HG02840 (cell line): ENCODE results near the gene ATL2.
"Not testable (repeated sequence)": the region's sequence is repeated elsewhere in the genome, so short reads cannot be mapped to it uniquely, and the experiment has no call there.

Experiments used
- ATAC-seq: cut with Tn5 transposase; IDR thresholded peaks from one replicate; pipeline ENCODE4 v1.9.1; 2021; ENCODE audit warnings: mild to moderate bottlenecking, moderate library complexity, moderate number of reproducible peaks; ENCODE audit not compliant: unreplicated experiment, low FRiP score

Gene ATL2

DNA sequence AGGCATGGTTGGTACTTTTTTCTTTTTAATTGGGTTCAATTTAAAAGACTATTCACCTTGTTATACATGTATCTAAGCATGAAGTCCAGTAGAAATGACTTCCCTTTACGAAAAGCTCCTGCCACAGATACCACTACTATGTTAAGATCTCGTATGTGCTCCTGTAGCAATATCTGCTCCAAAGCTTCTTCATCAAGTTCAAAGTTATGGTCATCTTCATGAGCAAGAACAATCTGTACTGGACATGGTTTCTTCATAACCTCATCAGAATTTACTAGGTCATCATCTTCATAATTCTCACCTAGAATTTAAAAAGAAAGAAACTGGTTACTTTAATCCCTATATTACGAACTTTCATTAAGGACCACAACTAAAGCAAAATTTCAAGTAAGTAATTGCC lies 33.9 kb downstream of the ATL2 start:
- no peak for ATAC-seq

DNA sequence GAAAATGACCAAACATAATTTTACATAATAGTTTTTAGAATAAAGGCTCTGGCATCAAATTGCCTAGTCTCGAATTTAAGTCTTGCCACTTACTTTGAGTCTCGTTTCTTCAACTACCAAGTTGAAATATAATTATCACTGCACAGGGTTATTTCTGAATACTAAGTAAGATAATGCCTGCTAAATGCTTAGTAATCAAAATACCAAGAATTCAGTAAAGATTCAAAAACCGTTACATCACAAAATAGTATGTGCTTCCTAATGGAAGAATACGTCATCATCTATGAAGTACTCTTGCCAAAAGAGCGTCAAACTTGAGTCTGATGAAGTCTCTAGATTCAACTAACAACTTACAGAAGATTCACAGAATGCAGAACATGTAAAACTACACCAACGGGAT lies 40.5 kb downstream of the ATL2 start:
- no peak for ATAC-seq

DNA sequence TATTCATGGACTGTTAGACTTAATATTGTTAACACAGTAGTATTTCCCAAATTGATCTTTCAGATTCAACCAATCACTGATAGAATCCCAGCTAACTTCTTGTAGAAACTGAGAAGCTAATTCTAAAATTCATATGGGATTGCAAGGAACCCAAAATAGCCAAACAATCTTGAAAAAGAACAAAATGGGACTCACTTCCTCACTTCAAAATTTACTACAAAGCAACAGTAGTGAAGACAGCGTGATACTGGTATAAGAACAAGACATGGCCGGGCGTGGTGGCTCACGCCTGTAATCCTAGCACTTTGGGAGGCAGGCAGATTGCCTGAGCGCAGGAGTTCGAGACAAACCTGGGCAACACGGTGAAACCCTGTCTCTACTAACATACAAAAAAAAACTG lies 46.3 kb downstream of the ATL2 start:
- ATAC-seq: no peak

DNA sequence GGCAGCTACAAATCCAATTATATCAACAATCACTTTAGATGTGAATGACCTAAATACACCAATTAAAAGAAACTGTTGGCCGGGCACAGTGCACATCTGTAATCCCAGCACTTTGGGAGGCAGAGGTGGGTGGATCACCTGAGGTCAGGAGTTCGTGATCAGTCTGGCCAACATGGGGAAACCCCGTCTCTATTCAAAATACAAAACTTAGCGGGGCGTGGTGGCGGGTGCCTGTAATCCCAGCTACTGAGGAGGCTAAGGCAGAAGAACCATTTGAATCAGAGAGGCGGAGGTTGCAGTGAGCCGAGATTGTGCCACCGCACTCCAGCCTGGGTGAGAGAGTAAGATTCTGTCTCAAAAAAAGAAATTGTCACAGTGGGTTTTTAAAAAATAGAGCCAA lies 49.5 kb downstream of the ATL2 start:
- no peak for ATAC-seq

DNA sequence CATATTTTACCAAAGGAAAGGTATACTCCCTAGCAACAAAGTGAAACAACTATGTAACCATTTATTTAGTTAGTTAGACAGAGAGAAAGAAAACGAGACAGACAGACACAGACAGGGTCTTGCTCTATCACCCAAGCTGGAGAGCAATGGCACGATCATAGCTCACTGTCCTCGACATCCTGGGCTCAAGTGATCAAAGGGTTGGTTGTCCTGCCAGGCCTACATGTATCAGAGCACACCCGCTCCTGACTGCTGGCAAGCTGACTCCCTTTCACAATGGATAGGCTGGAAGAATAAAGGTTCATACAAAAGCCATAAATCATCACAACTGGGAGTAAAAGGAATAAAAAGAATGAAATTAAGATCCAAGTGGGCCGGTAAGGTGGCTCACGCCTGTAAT lies 53.5 kb downstream of the ATL2 start:
- no peak for ATAC-seq

DNA sequence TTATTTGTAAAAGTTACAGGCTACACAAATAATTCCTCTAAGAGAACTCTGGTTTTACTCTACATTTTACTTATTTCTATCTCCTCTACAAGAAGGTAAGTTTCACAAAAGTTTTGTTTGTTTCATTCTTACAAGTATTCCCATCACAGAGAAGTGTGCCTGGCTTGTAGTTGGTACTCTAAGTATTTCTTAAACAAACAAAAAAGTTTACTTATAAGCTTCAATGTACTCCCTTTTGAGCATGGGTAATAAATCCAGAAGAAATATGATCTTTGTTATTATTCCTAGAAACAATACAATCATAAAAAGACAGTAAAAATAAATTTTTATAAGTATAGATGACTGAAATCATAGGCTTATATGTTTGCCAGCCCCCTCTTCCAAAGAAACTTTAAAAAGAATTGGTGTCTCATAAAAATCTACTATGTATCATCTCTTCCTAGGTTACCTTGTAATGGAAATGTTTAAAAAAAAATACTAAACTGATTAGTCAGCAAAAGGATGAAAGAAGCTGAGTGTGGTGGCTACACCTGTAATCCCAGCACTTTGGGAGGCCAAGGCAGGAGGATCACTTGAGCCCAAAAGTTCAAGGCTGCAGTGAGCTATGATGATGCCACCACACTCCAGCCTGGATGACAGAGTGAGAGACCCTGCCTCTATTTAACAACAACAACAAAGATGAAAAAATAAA lies 54.7 kb downstream of the ATL2 start:
- no peak for ATAC-seq

DNA sequence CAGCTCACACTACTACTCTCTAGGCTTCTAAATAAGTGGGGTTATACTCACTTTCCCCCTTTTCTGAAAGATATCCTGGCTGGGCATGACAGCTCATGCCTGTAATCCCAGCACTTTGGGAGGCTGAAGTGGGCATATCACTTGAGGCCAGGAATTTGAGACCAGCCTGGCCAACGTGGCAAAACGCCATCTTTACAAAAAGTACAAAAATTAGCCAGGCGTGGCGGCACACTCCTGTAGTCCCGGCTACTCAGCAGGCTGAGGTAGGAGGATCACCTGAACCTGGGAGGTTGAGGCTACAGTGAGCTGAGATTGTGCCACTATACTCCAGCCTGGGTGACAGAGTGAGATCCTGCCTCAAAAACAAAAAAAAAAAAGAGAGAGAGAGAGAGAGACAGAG lies 57.8 kb downstream of the ATL2 start:
- not testable (repeated sequence) for ATAC-seq

DNA sequence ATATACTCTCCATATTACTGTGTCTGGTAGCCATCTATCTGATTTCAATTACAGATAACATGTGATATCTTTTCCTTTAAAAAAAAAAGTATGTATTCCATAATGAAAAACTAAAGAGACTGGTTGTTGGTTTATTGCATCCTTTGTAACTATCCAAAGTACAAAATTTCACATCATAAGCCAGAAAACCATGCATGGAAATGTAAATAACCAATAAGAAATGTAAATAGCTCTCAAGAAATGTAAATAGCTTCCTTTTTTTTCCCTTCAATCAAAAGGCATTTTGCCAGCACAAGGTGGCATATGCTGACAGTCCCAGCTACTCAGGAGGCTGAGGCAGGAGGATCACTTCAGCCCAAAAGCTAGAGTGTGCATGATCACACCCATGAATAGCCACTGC lies 59.3 kb downstream of the ATL2 start:
- no peak for ATAC-seq

DNA sequence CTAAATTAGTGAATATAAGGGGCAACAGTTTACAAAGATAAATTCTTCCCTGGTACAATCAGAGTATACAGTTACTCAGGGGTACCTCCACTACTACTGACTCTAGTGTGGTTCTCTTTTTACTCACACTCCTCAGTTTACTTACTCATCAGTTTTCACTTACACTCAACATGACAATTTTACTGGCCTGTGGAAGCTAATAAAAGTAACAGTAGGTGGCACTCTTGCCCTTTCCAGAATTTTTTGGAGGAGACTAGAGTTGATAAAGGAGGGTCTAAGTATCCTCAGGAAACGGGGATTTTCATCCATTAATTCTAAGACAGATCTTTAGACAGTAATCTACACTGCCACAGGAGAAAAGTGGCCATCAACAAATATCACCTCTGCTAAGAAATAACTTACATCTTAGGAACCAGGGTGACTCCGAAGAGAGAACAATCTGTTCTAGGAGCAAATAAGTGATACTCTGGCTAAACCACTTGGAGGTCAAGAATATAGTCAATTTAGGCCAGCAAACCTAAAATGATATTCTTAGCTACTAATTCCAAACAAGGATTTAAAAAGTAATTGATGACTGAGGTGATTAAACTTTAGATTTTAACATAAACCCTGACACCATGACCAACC lies 61.3 kb downstream of the ATL2 start:
- ATAC-seq: no peak

DNA sequence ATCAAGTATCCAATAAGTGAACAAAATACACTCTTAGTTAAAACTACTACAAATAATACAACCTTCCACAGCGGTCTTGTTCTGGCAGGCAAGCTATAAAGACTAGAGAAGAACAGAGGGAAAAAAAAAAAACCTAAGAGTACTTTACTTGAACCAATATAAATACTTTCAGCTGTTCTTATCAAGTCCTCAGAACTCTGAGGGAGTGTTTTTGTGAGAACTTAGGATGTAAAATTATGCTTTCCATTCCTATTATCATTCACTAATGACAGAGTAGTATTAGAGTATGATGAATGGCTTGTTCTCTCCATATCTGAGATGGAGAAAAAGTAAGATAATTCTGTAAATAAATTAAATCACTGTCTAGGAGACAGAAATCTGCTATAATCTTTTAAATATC lies 68.3 kb downstream of the ATL2 start:
- ATAC-seq: no peak

DNA sequence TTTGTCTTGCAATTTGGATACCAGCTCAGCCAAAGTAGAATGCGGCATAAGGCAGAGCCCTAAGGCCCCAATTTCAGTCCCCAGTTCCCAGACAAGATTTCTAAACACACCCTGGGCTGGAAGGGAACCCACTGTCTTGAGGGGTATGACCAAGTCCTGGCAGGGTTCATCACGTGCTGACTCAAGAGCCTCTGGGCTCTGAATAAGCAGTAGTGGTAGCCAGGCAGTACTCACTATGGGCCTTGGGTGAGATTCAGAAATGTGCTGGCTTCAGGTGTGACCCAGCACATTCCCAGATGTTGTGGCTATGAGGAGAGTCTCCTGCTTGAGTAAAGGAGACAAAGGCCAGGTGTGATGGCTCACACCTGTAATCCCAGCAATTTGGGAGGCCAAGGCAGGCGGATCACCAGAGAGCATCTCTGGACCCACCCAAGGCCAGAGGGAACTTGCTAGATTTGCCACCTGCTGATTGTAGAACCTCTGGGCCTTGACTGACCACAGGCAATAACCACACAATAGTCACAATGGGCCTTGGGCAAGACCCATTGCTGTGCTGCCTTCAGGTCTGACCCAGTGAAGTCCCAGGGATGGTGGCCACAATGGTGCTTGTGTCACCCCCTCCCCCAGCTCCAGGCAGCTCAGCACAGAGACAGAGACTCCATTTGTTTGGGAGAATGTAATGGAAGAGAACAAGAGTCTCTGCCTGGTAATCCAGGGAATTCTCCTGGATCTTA lies 74.9 kb downstream of the ATL2 start:
- no peak for ATAC-seq

DNA sequence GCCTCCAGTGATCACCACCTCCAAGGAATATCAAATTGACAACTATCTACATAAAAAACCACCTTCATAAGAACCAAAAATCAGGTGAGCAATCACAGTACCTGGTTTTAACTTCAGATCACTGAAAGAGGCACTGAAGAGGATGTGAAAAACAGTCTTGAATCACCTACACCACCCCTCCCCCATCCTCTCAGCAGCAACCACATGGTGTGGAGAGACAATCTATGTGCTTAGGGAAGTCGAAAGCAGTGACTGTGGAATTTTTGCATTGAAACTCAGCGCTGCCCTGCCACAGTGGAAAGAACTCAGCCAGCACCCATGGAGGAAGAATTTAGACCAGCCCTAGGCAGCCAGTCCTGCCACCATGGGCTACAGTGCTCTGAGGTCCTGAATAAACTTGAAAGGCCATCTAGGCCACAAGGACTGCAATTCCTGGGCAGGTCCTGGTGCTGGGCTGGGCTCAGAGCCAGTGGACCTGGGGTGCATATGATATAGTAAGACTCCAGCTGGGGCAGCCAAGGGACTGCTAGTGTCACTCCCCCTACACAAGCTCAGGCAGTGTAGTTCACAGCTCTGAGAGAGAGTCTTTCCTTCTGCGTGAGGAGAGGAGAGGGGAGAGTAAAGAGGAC lies 75.6 kb downstream of the ATL2 start:
- no peak for ATAC-seq

DNA sequence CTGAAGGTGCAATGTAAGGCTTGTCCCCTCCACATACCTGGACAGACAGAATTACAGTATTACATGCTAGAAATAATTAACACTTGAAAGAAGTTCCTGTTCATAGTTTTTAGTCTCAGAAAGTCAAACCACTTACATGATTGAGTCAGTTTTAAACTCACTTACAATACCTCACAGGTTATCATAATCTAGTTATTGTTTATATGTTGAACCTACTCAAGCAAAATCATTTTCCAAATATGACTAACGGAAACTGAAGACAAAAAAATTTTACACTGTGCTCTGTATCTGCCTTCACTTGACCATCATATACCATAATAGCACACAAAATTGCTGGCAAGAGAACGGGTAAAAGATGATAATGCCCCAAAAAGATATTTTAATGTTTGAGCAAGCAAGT lies 78.5 kb downstream of the ATL2 start:
- ATAC-seq: no peak

DNA sequence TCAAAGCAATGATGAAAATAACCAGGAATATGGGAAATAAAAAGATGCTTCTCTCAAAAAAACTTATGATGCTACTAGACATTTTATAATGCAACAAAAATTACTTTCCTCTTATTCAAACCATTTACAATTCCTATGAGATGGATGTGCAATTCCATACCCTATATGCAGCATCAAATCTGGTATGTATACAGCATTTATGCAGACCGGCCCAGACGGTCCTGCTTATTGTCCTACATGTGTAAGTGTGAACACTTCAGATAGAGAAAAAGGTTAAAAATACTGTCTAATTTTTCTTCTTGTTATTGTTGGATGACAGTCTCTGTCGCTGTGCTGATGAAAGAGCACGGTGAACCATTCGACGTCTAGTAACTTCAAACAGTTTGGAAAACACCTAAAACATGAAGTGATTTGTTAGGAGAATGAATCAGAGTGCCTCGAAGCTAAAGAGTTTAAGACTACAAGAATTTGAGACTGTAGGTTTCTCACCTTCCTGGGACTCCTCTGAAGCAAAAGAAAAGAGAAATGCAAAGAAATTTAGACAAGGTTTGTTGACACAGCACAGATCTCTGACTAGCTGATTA lies 80.8 kb downstream of the ATL2 start:
- no peak for ATAC-seq

DNA sequence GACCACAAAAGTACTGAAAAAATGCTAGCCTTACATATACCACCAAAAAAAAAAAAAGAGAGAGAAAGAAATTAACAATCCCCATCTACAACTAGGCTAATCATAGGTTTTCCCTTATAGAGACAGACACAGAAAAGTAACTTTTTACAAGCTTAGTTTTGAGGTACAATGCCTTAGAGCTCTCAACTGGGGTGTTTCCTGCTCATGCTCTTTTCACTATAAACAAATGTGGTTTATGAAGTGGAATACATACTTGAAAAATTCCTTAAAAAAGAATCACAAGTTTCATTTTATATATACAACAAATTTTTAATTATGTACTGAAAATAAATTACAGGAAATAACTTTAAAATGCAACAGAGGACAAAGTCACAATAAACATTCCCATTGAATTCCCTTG lies 82.5 kb downstream of the ATL2 start:
- ATAC-seq: no peak

DNA sequence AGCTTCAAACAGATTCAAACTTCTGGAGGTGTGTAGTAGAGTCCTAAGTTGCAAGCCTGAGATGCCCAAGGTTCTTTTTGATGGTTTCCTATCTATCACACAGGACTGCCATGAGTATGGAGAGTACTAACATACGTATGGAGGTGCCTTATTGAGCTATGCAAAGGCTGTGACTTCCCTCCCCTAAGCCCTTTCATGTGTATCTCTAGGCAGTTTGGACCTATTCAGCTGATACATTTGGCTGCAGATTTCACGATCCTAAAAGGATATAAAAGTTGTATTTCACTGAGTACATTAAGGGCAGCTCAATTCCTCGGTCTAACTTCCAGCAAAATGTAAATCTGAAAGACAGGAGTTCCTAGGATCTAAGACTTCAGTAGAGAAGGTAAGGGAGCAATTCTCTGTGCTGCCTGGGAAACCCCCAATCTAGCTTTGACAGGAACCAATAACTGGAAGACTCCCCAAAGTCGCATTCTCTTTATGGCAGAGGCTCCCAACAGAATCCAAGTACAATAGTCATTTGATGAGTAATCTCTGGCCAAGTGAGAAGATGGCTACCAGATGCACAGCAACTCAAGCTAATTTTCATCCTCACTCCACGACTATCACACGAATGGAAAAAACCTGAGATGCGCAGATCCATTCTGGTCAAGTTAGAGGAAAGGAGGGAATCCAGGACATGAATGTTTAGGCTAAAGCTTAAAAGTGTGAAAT lies 83.8 kb downstream of the ATL2 start:
- no peak for ATAC-seq

DNA sequence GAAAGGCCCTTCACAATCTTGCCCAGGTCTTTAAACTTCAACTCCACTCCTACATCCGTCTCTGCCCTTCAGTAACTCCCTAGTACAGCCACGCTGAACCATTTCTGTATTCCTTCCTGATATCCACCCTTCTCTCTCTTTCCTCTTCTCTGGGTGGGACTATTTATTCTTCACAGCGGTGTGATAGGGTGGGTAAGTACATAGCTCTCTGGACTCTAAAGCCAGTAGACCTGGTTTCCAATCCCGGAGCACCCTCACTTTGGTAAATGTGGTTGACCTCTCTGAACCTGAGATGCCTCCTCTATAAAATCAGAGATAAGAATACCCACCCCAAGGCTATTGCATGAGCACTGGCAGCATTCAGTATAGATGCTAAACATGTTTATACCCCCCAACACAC lies 86.7 kb downstream of the ATL2 start:
- ATAC-seq: no peak

DNA sequence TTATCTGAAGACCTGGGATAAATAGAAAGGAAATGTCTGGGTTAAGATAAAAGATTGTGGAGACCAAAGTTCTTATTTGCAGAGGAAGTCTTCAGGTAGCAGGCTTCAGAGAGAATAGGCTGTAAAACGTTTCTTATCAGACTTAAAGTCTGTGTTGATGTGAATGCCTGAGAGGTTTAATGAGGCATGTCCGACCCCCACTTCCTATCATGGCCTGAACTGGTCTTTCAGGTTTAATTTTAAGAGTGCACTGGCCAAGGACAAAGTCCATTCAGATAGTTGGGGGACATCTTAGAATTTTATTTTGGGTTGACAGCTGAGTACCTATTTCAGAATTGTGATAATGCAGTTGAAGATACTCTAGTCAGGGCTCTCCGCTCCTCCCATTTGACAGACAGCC lies 92.1 kb downstream of the ATL2 start:
- no peak for ATAC-seq

DNA sequence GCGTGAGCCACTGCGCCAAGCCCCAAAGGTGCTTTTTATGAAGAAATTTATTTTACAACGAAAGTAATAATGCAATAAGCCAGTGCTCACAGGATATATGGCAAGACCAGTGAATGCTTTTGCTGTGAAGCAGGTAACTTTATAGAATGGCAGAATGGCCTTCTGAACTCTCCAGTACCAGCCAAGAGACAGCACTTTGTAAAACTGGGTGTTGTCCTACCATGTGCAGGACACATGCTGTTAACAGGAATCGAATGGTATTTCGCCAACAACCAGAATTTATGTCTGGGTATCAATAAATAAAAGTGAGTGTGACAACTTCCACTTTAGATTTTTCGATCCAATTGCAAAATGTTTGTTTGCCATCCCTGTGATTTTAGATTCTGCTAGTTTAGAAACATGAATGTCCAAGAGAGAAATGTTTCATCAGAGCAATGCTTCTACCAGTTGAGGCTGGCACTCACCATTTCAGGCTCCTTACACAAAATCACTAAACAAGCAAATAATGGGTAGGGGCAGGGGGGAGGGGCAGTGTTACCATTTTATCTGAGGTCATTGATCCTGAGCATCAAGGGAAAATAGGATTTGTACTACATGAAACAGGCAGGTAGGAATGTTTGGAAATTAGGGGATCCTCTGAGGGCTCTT lies 95.9 kb downstream of the ATL2 start:
- ATAC-seq: no peak

DNA sequence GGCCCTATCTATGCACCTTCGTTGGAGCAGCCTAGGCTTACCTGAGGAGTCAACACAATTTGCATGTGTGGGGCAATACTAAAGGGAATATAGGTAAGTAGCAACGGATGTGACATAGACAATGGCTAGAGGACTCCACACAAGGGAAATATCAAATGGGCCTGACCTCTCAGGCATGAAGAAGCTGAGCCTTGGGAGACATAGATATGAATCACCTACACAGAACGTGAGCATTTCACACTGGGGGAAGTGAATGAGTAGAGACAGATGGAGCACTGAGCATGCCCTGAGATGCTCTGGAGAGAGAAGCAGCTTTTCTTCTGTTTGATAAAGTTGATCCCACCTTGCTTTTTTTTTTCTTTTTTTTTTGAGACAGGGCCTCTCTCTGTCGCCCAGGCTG lies 97.9 kb downstream of the ATL2 start:
- ATAC-seq: no peak
